Measurements from ENCODE around the gene DCAF16. TPM values are rescaled to one million over a fixed set of nuclear protein-coding genes. Genes with fewer than 3 reads are reported as not detected.

The DCAF16 gene
- total RNA-seq, 1 experiment from 2014 or later, result 27.1 TPM

Other genes starting within 250 kb of the DCAF16 start
- gene LAP3, start 233.6 kb downstream of the DCAF16 start, total RNA-seq (2014; rRNA removed; shearing (Covaris generic)), result 60.4 and 63.8 TPM in 2 replicates
- 7.4 and 9.2 TPM in 2 replicates for gene MED28, start 196.1 kb downstream of the DCAF16 start, total RNA-seq (2014; rRNA removed; shearing (Covaris generic))
- 0.02 TPM in 1 of 2 replicates, not detected in the other for gene FAM184B, start 29.1 kb downstream of the DCAF16 start, total RNA-seq (2014; rRNA removed; shearing (Covaris generic))
- gene NCAPG, start 222 bp upstream of the DCAF16 start, total RNA-seq (2014; rRNA removed; shearing (Covaris generic)), result 44.1 and 44.2 TPM in 2 replicates
- gene LCORL, start 211.0 kb upstream of the DCAF16 start, total RNA-seq (2014; rRNA removed; shearing (Covaris generic)), result 12.8 and 16.7 TPM in 2 replicates